Frontal cortex (tissue), 4 donors: Measurements from ENCODE around the gene MMP28. TPM values are rescaled to one million over a fixed set of nuclear protein-coding genes. Genes with fewer than 3 reads are reported as not detected.
A peak's percentile ranks its signal among the peaks of the same experiment; 100 is the strongest.

Experiments
- DNase-seq, 2 donors: peaks; one replicate each; pipeline ENCODE4 v3.0.0; 2012; ENCODE audit warnings: low spot score in 2 of 2
- FAIRE-seq: peaks from 2 replicates; lab custom pipeline; 2012; peaks lifted over from hg19 to GRCh38; lab: Jason Lieb, UNC
- total RNA-seq: library from RNA; depleted of rRNA; stranded (reverse); fragments of >200 nt; gene quantifications from one replicate; pipeline ENCODE4 v1.2.3, GENCODE V29; 2014
- donor health status: control.
- donor health status: control.
- donor health status: control.

Gene MMP28
- total RNA-seq, 1 donor from 2014 or later, result 9.4 TPM

DNA sequence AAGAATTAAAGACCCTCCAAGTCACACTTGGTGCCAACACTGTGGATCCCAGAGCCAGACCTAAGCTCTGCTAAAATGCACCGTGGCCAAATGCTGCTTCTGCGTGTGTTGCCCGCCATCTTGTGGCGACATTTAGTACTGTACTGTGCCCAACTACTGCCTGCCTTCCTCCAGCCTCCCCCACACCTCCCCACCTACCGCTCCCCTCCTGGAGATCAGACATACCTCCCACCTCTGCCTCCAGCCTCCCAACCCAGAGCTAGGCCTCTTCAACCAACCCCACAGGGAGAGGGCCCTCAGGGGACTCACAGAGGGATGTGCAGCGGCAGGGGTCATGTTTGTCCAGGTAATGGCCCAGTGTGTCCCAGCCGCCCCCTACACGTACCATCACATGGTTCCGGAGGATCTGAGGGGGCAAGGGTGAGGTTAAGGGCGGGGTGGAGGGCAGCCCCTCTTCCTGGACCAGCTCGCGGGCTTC lies 47.9 kb downstream of the MMP28 start:
- no peak for FAIRE-seq
- DNase-seq, result peak; percentile 80 to 89

DNA sequence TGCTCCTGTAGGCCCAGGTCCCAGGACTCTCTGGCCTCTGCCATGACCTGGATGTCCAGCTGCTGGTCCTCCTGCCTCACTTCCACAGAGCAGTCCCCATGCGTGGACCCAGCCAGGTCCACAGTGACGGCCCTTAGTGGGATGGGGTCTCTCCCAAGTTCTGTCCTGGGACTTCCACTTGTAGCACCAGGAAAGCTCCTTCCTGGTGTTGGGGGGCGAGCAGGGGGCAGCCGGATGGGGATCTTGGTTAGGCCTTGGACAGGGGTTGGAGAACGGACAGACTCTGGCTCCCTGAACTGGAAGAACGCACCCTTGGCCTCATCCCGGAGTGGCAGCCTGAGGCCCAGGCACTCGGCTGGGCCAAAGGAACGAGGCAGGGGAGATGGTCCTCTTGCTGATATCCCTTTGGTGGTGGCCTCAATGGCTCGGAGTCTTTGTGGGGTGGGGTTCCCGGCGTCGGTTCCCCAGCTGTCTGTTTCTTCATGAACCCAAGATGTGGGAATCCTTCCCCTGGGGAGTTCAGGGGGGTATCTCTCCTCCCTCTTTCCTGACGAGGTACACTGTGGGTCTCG lies 49.6 kb downstream of the MMP28 start:
- DNase-seq (no peak), FAIRE-seq (no peak)

DNA sequence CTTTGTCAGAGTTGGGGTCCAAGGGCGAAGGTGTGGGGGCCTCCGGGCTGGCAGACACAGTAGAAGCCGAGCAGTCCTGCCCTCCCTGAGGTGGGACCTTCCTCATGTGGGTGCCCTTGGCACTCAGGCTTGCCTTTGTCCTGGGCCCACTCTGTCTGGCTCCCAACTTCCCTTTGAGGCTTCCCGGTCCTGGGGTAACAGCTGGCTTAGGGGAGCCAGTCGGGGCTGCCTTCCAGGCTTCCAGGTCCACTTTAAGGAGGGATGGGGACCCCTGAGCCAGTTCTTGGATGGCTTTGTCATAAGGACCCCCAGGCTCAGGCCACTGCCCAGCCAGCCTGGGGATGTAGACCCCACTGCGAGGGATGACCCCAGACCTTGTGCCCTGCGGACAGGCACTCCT lies 50.2 kb downstream of the MMP28 start:
- FAIRE-seq, result no peak

DNA sequence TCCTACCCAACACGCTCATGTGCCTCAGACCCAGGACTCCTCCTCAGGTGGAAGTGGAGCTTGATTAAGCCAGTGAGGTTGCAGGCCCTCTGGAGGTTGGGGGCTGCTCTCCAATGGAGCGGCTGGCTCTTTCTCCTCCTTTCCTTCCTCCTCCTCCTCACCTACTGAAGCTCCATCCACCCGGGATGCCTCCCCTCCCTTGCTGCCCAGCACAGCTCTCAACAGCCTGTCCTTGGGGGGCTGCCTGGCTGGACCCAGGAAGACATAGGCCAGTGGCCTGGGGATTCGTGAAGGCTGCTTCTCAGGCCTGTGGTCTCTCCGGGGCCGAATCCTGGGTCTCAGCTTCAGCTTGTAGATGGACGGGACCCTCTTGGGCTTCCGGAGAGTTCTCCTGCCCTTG lies 50.6 kb downstream of the MMP28 start:
- DNase-seq (no peak), FAIRE-seq (no peak)

More for the DNA sequence above, 50.2 kb downstream of the MMP28 start:
- DNase-seq, result no peak

DNA sequence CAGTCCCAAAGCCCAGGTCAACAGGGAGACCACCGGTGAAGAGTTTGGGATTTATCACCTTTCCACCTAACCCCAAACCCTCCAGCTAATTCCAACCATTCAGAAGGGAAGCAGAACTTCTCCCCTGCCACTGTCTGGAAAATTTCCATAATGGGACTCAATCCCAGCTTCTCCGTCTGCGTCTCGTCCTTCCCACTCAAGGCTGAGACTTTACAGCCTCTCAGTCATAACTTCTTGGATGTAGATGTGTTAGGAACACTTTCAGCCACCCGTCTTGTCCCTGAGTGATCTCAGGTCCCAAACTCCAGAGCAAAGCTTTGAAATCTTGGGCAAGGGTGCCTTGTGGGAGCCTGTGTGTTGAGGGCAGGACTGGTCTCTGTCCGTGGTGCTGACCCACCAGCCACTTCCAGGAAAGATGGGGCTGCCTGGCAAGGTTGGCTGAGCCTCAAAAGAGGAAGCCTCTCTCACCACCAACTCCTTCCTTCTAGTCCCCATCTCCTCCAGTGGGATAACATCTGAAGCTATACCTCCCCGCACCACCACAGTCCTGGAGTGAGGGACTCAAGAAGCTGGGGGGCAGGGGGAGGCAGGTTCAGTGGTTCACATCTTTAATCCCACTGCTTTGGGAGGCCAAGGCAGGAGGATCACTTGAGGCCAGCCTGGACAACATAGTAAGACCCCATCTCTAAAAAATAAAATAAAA lies 51.7 kb downstream of the MMP28 start:
- DNase-seq, result no peak
- FAIRE-seq, result no peak

DNA sequence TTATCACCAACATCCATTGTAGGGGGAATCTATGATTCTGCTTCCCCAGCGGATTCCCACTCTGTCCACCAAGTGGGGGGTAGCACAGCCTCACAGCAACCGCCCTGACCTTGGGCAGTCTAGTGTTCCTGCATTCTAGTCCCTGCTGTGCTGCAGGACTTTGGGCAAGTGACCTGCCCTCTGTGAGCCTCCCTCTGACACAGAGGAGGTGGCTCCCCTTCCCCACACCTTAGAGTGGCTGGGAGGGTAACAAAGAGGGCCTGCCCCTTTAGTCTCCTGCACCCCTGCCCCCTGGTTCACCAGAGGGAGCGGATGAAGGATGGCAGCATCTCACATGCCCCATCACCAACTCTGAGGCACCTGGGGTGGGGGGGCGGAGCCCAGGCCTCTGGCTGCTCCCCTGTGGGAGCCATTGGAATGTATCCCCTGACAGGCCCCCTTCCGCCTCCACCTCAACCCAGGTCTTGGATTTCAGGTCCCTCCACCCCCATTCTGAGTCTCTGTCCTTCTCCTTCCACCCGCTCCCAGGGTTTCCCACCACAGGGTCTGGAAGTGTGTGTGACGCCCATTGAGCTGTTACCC lies 52.5 kb downstream of the MMP28 start:
- DNase-seq, result no peak
- FAIRE-seq, result no peak

DNA sequence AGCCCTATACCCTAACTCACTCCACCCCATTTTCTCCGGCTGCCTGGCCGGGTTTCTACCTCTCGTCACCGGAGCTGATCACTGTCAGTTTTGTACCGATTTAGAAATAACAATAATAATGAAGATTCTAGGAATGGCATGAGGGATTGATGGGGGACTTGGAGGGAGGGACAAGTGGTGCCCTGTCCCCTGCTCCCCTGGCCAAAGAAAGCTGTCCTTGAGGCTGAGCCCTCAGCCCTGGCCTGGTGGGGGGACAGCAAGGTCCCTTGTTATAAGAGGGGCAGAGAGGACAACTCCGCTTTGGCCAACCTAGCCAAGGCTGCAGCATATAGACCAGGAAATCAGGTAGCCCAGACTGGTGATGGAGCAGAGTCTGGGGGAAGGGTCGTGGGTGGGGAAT lies 52.9 kb downstream of the MMP28 start:
- FAIRE-seq, result no peak

DNA sequence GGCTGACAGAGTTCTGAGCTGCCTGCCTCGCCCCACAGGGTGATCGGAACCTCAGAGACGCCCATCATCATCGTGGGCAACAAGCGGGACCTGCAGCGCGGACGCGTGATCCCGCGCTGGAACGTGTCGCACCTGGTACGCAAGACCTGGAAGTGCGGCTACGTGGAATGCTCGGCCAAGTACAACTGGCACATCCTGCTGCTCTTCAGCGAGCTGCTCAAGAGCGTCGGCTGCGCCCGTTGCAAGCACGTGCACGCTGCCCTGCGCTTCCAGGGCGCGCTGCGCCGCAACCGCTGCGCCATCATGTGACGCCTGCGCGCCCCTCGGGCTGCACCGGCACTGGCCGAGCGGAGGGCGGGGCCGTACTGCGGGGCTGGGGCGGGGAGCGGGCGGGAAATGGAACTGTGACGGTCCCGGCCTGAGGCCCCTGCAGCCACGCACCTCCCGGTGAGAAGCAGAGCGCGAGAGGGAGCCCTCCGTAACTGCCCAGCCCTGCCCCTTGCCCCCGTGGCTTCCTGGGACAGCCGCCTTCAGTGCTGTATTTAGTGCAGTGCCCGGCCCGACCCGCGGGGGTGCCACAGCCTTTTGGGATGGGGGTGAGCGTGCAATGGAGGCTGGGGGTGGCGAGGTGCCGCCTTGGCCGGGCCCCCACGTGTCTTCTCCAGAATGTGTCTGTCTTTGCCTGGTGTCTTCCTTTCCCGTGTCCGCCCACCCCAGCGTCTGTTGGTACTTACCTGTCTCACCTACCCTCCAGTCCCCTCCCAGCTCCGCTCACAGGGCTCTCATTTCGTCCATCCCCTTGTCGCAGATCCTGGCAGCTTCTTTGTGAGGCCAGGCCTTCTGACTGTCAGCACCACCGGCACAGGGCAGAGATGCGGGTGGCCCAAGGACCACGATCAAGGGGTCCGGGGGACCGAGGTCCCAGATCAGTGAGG lies 54.2 kb downstream of the MMP28 start:
- DNase-seq (peak in 1 of 2 donors; percentile 24), FAIRE-seq (no peak)

More for the DNA sequence above, 52.9 kb downstream of the MMP28 start:
- DNase-seq, result no peak

DNA sequence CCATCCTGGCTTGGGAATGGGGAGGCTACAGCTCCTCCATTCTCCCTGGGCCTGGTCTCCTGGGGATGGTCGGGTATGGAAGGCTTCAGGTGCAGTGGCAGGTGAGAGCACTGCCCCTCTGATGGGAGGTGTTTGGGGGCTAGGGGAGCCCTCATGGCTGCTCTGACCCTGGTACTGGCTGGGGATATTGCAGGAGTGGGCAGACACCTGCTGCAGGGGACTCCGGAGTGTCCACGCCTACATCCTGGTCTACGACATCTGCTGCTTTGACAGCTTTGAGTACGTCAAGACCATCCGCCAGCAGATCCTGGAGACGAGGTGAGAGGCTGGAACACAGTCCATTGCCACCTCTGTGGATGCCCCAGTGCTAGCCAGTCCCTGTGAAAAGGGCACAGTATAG lies 55.2 kb downstream of the MMP28 start:
- DNase-seq (no peak), FAIRE-seq (no peak)

DNA sequence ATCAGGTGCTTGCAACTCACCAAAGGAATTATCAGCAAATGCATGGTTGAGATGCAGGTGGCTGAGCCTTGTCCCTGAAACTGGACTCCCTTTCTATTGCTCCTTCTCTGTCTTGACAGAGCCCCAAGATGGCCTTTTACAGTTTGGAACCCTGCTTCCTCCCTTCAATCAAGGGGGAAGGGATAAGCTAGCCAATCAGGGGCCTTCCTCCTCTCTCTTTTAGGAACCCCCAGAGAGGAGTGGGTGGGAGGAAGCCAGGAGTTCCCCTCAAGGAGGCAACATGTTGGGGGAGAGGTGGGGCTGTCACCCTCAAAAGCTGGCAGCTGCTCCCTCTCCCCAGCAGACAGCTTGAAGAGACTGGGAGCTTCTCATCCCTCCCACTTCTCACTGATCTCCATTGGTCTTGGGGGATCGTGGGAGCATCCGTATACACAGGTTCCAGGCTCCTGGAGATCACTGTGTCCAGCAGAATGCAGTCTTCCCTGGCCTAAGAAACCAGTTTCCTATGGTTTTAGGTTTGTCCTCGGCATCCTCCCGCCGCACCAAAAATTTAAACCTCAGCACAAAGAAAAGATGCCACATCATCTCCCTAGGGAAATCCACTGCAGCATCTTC lies 56.8 kb downstream of the MMP28 start:
- FAIRE-seq (no peak), DNase-seq (peak in 1 of 2 donors; percentile 11)

DNA sequence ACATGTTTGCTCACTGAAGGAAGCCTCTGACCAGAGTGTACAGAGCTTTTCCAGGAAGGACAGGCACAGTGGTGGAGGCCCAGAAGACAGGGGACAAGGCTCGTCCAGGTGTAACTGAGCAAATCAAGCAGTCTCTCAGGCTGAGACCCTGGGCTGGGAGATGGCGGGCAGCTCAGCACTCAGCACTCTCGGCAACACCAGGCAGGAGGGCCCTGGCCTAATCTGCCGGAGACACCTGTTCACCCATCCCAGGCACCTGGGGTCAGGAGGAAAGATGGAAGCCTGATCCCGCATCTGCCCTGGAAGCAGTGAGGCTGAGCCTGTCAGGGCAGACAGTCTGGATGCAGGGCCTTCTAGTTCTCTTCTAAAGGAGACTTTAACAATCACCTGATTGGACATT lies 59.2 kb downstream of the MMP28 start:
- FAIRE-seq, result no peak
- DNase-seq, result peak in 1 of 2 donors; percentile 13

DNA sequence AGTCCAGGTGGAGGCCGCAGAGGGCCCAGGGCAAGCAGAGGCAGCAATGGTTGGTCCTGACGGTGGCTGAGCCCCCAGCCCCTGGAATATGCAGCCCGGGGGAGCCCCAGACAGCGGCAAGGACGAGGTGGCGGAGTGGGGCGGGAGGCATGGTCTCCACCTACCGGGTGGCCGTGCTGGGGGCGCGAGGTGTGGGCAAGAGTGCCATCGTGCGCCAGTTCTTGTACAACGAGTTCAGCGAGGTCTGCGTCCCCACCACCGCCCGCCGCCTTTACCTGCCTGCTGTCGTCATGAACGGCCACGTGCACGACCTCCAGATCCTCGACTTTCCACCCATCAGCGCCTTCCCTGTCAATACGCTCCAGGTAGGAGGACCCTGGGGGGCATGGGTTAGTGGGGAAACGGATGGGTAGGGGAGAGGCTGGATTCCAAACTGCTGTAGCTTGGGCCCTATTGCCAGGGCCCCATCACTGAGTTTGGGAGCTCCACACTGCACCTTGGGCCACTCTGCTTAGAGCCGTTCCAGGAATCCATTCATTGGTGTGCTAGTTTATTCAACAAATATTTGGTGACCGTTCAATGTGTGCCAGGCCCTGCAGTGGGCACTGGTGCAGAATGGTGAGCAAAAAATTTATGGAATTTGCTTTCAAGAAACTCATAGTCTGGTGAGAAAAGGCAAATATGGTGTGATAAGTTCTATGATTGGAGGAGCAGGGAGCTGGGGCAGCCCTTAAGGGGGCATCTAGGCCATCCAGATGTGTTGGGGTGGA lies 60.2 kb downstream of the MMP28 start:
- peak in 1 of 2 donors; percentile 12 for DNase-seq
- FAIRE-seq, result no peak

DNA sequence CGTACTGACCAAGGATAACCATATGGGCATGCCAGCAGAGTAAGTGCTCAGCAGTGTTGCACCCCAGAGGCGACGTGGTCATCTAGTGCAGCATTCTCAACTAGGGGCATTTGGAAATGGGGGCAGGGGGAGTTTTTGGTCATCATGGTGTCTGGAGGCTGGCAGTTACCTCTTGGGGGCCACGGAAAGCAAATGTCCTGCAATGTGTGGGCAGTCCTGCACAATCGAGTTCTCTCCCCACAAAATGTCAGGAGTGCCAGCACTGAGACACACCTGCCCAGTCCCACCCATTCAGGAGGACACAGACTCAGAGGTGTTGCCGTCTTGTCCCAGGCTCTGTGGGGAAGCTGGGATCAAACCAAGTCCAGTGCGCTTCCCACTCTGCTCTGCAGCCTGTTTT lies 61.0 kb downstream of the MMP28 start:
- DNase-seq, result peak in 1 of 2 donors; percentile 21
- FAIRE-seq, result no peak

DNA sequence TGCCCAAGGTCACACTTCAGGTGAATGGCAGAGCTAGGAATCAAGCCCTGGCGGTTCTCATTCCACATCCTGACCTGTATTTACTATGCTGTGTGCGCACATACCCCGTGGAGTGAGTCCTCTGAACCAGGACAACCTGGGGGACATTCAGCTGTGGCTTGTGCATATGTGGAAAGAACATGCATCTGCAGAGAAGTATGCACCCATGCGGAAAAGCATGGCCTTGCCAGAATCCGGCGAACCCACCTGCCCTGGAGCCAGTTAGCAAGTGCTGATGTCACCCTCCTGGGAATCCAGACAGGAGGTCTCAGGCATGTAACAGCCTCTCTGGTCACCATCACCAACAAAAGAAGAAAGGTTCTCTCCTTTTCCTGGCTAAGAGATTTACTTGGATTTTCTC lies 62.1 kb downstream of the MMP28 start:
- no peak for FAIRE-seq
- peak in 1 of 2 donors; percentile 22 for DNase-seq

DNA sequence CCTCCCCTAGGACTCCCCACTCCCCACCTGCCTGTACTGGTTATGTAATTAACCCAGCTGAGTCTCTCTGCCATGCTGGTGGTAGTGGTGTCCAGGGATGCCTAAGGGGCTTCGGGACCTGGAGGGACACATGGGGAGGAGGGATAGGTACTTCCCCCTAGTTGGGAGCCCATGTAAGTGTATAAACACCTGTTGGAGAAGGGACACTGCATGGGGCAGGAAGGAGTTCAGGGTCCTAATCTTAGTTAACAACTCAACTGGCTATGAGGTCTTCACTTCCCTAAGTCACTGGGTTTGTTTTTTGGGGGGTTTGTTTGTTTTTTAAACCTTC lies 62.7 kb downstream of the MMP28 start:
- no peak for FAIRE-seq
- no peak for DNase-seq

DNA sequence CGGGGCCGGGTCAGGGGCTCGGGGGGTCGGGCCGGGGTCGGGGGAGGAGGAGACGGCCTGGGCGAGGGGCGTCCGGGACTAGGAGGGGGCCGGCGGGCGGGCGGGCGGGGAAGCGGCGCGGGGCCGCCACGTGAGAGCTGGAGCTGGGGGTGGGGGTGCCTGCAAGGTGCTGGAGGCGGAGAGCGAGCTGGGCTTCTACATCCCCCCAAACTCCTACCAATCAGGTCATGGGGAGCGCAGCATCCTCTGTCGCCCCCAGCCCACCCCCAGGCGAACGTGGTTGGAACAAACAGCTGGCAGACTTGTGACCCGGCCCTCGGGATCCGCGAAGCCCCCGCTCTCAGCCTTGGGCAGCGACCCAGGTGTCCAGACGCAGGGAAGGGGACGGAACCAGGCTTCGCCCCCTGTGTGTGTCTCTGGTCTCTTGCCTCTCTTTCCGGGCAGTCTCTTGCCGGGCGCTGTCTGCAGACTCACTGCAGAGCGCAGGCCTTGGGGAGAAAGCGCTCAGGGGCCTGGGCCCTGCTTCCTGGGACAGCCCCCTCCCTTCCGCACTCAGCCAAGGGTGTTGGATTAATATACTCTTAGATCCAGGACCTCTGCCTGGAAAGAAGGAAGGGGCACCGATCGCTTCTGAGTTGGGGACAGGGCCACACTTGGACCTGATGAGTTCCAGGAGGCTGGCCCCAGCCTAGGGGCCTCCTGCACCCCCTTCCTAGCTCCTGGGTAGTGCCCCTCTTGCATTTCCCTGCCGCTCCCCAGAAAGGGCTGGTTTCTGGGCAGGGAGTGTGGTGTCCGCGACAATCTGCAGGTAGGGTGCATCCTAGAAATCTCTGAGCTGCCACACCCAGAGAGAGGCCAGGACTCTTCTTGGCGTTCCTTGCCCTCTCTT lies 63.3 kb downstream of the MMP28 start:
- no peak for FAIRE-seq
- peak; percentile 48 to 57 for DNase-seq

DNA sequence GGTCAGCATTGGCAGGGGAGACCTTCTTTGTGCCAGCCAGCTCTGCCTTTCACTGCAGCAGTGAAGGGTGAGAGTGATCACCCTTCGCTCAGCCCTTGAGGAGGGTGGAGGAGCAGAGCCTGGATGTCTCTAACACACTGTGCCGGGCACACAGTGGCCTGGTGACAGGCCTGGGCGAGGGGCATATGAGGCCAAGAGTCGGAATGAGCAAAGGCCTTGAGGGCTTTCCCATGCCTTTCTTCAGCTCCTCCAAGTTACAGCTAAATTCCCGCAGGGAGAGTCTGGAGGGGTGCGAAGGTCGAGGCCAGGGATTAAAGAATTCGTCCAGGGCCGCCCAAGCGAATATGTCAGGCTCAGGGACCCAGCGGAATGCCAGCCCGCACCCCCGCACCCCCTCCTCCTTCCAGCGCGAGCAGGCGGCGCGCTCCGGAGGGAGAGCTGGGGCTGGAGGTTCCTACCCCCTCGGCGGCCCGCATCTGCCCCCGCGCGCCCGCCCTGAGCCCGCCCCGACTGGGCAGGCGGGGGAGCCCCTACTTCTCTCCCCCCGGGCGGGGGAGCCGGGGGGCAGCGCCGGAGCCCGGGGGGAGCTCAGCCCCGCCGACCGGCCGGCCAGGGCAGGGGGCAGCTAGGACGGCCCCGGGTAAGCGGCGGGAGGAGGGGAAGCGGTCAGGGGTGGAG lies 64.1 kb downstream of the MMP28 start, which contains the start of gene RASL10B:
Gene RASL10B (plus strand): TSS at position 401 of the 678 bp plus-strand sequence. CDS start 3,546 bp downstream, outside the sequence.
- no peak for FAIRE-seq
- peak; percentile 76 to 86 for DNase-seq
